WTC11 (cell line): ENCODE measurements around the gene PDGFRB. TPM values are rescaled to one million over a fixed set of nuclear protein-coding genes. Genes with fewer than 3 reads are reported as not detected.

Experiments
- ATAC-seq: fragments of 200-7000 bp; cut with Tn5 transposase; 2 replicates; pipeline ENCODE4 v1.10.0; 2021; ENCODE audit warnings: mild to moderate bottlenecking, moderate library complexity
- CTCF ChIA-PET: fragments of 300-600 bp; sonication (Branson Sonifier 250); formaldehyde crosslinking; loops from one replicate; lab custom pipeline; 2021; ENCODE audit warnings: antibody characterized with exemption; lab: Charles Lee
- POLR2A ChIA-PET: fragments of 350-600 bp; sonication (Branson Sonifier 250); formaldehyde crosslinking; loops from one replicate; lab custom pipeline; 2021; ENCODE audit warnings: antibody characterized with exemption; lab: Charles Lee
- DNase-seq: peaks from one replicate; pipeline ENCODE4 v3.0.0; 2021; ENCODE audit warnings: low spot score
- H3K27ac Mint-ChIP-seq: 2 replicates; pipeline ENCODE4 v1.8.0; 2021; ENCODE audit warnings: mixed read lengths
- H3K27me3 Mint-ChIP-seq: 2 replicates; pipeline ENCODE4 v1.8.0; 2021; ENCODE audit warnings: low read depth, mild to moderate bottlenecking, moderate library complexity, mixed read lengths
- H3K36me3 Mint-ChIP-seq: 2 replicates; pipeline ENCODE4 v1.8.0; 2021; ENCODE audit warnings: mixed read lengths
- H3K4me1 Mint-ChIP-seq: 2 replicates; pipeline ENCODE4 v1.8.0; 2022; ENCODE audit warnings: mixed read lengths
- H3K4me3 Mint-ChIP-seq: 2 replicates; pipeline ENCODE4 v1.8.0; 2021; ENCODE audit warnings: mild to moderate bottlenecking, moderate library complexity, mixed read lengths
- H3K9me3 Mint-ChIP-seq: 2 replicates; pipeline ENCODE4 v1.8.0; 2021; ENCODE audit warnings: mixed read lengths
- CREM ChIP-seq: sonication (generic); formaldehyde crosslinking; IDR thresholded peaks from 2 replicates; pipeline ENCODE4 v1.8.1; 2022; ENCODE audit warnings: mild to moderate bottlenecking, missing genetic modification reagents, moderate library complexity
- ETV6 ChIP-seq: sonication (generic); formaldehyde crosslinking; IDR thresholded peaks from 2 replicates; pipeline ENCODE4 v1.8.1; 2022; ENCODE audit warnings: mild to moderate bottlenecking, missing genetic modification reagents
- IRF1 ChIP-seq: sonication (generic); formaldehyde crosslinking; IDR thresholded peaks from 2 replicates; pipeline ENCODE4 v1.8.0; 2023; ENCODE audit warnings: missing genetic modification reagents
- NR3C1 ChIP-seq: sonication (generic); formaldehyde crosslinking; conservative IDR thresholded peaks from 2 replicates; pipeline ENCODE4 v1.8.1; 2023; ENCODE audit warnings: low read depth, mild to moderate bottlenecking, missing genetic modification reagents
- TCF7 ChIP-seq: sonication (generic); formaldehyde crosslinking; IDR thresholded peaks from 2 replicates; pipeline ENCODE4 v1.8.0; 2022; ENCODE audit warnings: mild to moderate bottlenecking, low read depth, missing genetic modification reagents, moderate library complexity
- ZNF263 ChIP-seq: sonication (generic); formaldehyde crosslinking; IDR thresholded peaks from 2 replicates; pipeline ENCODE4 v1.8.1; 2022; ENCODE audit warnings: low read depth, mild to moderate bottlenecking, moderate library complexity, missing genetic modification reagents
- ZNF317 ChIP-seq: sonication (generic); formaldehyde crosslinking; IDR thresholded peaks from 2 replicates; pipeline ENCODE4 v1.8.1; 2023; ENCODE audit warnings: low read depth, mild to moderate bottlenecking, moderate library complexity, missing genetic modification reagents, borderline replicate concordance
- ZNF416 ChIP-seq: fragments of 250-450 bp; sonication (Bioruptor Pico); IDR thresholded peaks from 2 replicates; pipeline ENCODE4 v1.9.0; 2021; ENCODE audit warnings: mild to moderate bottlenecking, inconsistent platforms
- total RNA-seq: library from RNA; stranded (reverse); gene quantifications from 3 replicates; pipeline ENCODE4 v1.2.3, GENCODE V29; 2021
- TF ChIP-seq, protein P1 (sequence below): fragments of 250-450 bp; sonication (Bioruptor Pico); IDR thresholded peaks from 2 replicates; pipeline ENCODE4 v1.9.0; 2021; ENCODE audit warnings: mild to moderate bottlenecking
- TF ChIP-seq, protein P2 (sequence below): sonication (generic); formaldehyde crosslinking; IDR thresholded peaks from 2 replicates; pipeline ENCODE4 v1.8.1; 2023; ENCODE audit warnings: mild to moderate bottlenecking, moderate library complexity, missing genetic modification reagents
- TF ChIP-seq, protein P3 (sequence below): sonication (generic); formaldehyde crosslinking; IDR thresholded peaks from 2 replicates; pipeline ENCODE4 v1.8.0; 2022; ENCODE audit warnings: mild to moderate bottlenecking, missing genetic modification reagents
- TF ChIP-seq, protein P4 (sequence below): sonication (generic); formaldehyde crosslinking; IDR thresholded peaks from 2 replicates; pipeline ENCODE4 v1.8.0; 2022; ENCODE audit warnings: mild to moderate bottlenecking, missing genetic modification reagents
- TF ChIP-seq, protein P5 (sequence below): fragments of 250-450 bp; sonication (Bioruptor Pico); conservative IDR thresholded peaks from 2 replicates; pipeline ENCODE4 v1.9.0; 2021; ENCODE audit warnings: mild to moderate bottlenecking

PDGFRB gene
- total RNA-seq, 1 experiment from 2014 or later = 5.1 TPM

- TF ChIP-seq, protein P1, sequence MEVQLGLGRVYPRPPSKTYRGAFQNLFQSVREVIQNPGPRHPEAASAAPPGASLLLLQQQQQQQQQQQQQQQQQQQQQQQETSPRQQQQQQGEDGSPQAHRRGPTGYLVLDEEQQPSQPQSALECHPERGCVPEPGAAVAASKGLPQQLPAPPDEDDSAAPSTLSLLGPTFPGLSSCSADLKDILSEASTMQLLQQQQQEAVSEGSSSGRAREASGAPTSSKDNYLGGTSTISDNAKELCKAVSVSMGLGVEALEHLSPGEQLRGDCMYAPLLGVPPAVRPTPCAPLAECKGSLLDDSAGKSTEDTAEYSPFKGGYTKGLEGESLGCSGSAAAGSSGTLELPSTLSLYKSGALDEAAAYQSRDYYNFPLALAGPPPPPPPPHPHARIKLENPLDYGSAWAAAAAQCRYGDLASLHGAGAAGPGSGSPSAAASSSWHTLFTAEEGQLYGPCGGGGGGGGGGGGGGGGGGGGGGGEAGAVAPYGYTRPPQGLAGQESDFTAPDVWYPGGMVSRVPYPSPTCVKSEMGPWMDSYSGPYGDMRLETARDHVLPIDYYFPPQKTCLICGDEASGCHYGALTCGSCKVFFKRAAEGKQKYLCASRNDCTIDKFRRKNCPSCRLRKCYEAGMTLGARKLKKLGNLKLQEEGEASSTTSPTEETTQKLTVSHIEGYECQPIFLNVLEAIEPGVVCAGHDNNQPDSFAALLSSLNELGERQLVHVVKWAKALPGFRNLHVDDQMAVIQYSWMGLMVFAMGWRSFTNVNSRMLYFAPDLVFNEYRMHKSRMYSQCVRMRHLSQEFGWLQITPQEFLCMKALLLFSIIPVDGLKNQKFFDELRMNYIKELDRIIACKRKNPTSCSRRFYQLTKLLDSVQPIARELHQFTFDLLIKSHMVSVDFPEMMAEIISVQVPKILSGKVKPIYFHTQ (CRISPR knock-in tag) = no peak
- TF ChIP-seq, protein P2, sequence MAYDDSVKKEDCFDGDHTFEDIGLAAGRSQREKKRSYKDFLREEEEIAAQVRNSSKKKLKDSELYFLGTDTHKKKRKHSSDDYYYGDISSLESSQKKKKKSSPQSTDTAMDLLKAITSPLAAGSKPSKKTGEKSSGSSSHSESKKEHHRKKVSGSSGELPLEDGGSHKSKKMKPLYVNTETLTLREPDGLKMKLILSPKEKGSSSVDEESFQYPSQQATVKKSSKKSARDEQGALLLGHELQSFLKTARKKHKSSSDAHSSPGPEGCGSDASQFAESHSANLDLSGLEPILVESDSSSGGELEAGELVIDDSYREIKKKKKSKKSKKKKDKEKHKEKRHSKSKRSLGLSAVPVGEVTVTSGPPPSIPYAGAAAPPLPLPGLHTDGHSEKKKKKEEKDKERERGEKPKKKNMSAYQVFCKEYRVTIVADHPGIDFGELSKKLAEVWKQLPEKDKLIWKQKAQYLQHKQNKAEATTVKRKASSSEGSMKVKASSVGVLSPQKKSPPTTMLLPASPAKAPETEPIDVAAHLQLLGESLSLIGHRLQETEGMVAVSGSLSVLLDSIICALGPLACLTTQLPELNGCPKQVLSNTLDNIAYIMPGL (CRISPR knock-in tag) = no peak
- no peak for TF ChIP-seq NR3C1
- no peak for TF ChIP-seq TCF7
- no peak for TF ChIP-seq ETV6 (CRISPR knock-in tag)
- TF ChIP-seq CREM = no peak
- no peak for TF ChIP-seq IRF1 (CRISPR knock-in tag)
- TF ChIP-seq, protein P3, sequence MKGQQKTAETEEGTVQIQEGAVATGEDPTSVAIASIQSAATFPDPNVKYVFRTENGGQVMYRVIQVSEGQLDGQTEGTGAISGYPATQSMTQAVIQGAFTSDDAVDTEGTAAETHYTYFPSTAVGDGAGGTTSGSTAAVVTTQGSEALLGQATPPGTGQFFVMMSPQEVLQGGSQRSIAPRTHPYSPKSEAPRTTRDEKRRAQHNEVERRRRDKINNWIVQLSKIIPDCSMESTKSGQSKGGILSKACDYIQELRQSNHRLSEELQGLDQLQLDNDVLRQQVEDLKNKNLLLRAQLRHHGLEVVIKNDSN (CRISPR knock-in tag) = no peak
- no peak for TF ChIP-seq ZNF317 (CRISPR knock-in tag)
- TF ChIP-seq ZNF263 (CRISPR knock-in tag) = no peak
- no peak for TF ChIP-seq ZNF416
- TF ChIP-seq, all 79 proteins: peak for 0
Observed at GRCh38 chr5:150159031-150159430, 3.4 kb upstream of the PDGFRB start (continued).

DNA sequence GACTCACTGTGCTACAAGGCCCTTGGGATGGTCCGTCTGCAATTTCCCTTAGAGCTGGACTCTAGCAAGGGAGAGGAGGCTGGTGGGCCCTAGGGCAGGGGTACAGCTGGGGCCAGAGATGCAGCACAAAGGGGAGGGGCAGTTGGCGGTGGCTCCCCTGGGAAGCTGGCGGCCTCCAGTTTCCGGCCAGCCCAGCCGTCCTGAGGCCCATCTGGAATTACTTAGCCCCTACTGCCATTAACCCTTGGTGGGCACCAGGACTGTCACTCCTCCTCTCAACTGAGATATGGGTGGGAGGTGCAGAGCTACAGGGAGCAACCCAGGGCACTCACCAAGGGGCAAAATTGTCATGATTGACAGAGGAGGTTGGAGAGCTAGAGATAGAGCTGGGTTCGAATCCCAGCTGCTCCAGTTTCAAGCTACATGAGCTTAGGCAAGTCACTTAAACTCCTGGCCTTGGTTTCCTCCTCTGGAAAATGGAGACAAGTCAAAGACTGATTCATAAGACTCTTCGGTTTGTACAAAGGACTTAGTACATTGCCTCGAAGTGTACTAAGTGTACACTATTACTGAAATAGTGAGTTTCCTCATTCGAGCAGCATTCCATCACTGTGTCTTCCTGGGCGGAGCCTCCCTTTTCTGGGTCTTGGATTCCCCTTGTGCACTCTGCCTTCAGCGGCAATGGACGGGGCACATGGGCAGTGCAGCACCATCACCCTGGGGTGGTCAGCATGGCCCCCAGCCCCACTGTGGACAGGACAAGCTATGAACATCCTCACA is 2.7 kb upstream of the PDGFRB start:
- ATAC-seq = no peak
- ChIA-PET CTCF (interaction anchor here (0.8 to 3.9 kb wide), 6 partner anchors 17 to 60 kb away, joined by 3 to 20 read pairs (median 3); no protein-coding TSS in a partner anchor), POLR2A (no interaction called here)
- H3K27me3 Mint-ChIP-seq = peaks cover 25% of the 10 kb centered on the region
- DNase-seq = no peak
- no peaks in the 10 kb centered on the region for H3K9me3 Mint-ChIP-seq
- no peak overlapping the region for H3K27ac Mint-ChIP-seq
- no peak for TF ChIP-seq ETV6 (CRISPR knock-in tag)
- TF ChIP-seq, protein P4, sequence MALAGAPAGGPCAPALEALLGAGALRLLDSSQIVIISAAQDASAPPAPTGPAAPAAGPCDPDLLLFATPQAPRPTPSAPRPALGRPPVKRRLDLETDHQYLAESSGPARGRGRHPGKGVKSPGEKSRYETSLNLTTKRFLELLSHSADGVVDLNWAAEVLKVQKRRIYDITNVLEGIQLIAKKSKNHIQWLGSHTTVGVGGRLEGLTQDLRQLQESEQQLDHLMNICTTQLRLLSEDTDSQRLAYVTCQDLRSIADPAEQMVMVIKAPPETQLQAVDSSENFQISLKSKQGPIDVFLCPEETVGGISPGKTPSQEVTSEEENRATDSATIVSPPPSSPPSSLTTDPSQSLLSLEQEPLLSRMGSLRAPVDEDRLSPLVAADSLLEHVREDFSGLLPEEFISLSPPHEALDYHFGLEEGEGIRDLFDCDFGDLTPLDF (CRISPR knock-in tag) = no peak
- TF ChIP-seq, protein P5, sequence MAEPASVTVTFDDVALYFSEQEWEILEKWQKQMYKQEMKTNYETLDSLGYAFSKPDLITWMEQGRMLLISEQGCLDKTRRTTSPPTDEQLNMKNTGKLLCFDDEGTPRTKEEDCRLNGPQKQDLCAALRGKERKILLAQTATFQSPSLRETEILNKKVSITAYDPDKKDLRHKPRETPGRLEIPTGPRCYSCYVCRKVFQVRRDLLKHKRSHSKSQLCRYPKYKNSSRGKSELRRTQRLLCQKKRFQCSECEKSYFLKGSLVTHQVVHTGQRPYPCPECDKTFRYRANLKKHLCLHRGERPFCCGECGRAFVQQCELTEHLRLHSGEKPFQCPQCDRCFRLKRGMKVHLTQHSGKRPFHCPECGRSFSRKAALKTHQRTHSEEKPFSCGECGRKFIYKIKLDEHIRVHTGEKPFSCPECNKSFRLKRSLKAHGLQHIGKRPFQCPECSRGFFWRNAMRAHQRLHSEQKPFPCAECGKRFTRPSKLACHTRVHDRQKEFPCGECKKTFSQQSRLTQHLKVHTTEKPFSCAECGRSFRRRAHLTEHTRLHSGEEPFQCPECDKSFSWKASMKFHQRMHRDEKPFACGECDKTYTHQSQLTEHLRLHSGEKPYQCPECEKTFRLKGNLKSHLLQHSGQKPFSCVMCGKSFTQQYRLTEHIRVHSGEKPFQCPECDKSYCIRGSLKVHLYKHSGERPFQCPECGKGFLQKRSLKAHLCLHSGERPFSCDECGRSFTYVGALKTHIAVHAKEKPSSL (CRISPR knock-in tag) = no peak
- no peak overlapping the region for H3K4me3 Mint-ChIP-seq
- H3K36me3 Mint-ChIP-seq = no peaks in the 10 kb centered on the region
- peaks cover 30% of the 10 kb centered on the region for H3K4me1 Mint-ChIP-seq
